ENCODE data around the gene SEPHS2.
"Not testable (repeated sequence)": the region's sequence is repeated elsewhere in the genome, so short reads cannot be mapped to it uniquely, and the experiment has no call there.

- TF ChIP-seq CTCF (IDR thresholded peaks at IDR 0.05; ENCODE audit: insufficient read depth, low read length); POLR2AphosphoS5 (IDR thresholded peaks at IDR 0.05; ENCODE audit: low read depth): not testable (repeated sequence)
Measured at GRCh38 chr16:30461426-30461825, 15.8 kb upstream of the SEPHS2 start.

Measured in HL-60 (cell line).